Glomerular visceral epithelial cell (primary cell): Measurements from ENCODE around the gene HOXA9.

Experiments
- DNase-seq: peaks from one replicate; pipeline ENCODE4 v3.0.0-alpha.2; 2016; ENCODE audit errors: extremely low spot score

HOXA9 gene

GRCh38 chr7:27153526-27153925, 11.8 kb downstream of the HOXA9 start:
- DNase-seq = no peak

GRCh38 chr7:27152816-27153442, 12.4 kb downstream of the HOXA9 start:
- DNase-seq = no peak

DNA sequence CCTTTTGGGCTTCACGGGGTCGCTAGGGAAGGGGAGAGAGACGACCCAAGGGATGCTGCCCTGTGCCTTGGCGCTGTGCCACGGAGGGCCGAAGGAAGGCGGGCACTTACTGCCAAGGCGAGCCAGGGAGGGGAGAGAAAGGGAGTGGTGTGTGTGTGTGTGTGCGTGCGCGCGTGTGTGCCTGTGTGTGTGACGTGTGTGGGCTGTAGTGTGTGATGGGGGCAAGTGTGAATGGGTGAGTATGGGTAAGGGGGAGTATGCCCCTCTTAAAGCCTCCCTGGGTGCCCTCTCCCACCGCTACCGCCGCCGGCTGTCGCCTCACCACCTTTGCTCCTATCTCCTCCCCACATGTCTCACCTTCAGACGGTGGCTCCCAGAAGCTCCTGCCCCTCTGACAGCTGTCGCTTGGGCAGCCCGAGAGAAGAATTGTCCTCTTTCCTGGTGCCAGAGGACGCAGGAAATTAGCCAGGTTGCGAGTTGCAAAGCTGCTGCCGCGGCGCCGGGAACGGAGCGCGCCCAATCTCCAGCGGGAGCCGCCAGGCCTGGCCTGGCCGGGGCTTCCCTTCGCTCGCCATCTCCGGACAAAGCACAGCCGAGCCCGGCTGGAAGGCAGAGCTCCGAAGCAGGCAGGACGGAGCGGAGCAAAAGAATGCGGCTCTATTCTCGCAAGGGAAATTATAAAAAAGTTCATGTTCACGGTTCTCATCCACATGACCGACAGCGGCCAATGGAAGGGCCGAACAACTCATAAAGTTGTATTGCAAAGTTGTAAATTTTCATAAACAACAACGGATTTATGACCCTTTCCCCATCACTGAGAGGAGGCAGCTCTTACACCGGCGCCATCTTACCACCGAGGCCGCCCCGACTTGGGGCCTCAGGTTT, 13.2 kb downstream of the HOXA9 start, which contains the start of gene HOXA3:
Gene HOXA3, minus strand, starts transcription at position 653 of the 885 bp plus-strand sequence. CDS start 41,943 bp downstream, outside the sequence.
- DNase-seq = peak; percentile 52

- DNase-seq = no peak
These were observed 13.9 kb downstream of the HOXA9 start for GRCh38 chr7:27151341-27151930.

- DNase-seq = peak; percentile 84
These were observed 14.6 kb downstream of the HOXA9 start for GRCh38 chr7:27150568-27151340.

- no peak for DNase-seq
These were observed 15.3 kb downstream of the HOXA9 start for GRCh38 chr7:27149842-27150567.

GRCh38 chr7:27148756-27149641, 16.3 kb downstream of the HOXA9 start:
- DNase-seq = peak; percentile 45

DNA sequence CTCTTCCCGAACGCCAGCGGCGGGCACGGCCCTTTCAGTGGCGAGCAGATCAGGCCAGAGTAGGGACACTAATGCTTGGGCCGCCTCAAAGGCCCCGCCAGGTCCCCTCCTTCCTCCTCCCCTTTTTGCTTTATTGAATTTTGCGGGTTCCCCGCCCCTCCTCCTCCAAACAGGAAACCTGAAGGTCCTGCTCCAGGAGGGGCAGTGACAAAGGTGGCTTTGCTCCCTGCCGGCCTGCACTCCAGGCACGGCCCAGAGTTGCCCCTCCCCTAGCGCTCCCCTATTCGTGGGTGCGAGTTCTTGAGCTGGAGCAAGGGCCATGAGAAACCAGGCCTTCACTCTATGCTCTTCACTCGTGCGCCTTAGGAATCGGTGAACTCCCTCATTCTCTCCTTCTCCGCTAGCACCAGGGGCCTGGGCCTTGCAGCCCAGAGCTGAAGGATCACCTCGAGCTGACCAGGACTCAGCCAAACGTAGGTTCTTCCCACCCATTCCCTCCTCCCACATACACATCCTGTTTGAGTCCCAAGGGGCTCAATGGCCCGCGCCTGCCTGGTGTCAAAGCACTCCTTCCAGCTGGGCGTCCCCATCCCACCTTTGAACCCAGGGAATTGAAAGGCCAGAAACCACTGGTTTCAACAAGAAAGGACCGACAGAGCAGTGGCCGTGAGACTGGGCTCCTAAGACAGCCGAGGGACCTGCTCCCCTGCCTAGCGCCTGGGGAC, 17.1 kb downstream of the HOXA9 start:
- peak; percentile 77 for DNase-seq

GRCh38 chr7:27147199-27148030, 17.9 kb downstream of the HOXA9 start, which contains the start of gene HOXA6:
Gene HOXA6 (minus strand): TSS chr7:27147774. CDS start chr7:27147749, 25 bp downstream.
- DNase-seq = peak; percentile 50

DNA sequence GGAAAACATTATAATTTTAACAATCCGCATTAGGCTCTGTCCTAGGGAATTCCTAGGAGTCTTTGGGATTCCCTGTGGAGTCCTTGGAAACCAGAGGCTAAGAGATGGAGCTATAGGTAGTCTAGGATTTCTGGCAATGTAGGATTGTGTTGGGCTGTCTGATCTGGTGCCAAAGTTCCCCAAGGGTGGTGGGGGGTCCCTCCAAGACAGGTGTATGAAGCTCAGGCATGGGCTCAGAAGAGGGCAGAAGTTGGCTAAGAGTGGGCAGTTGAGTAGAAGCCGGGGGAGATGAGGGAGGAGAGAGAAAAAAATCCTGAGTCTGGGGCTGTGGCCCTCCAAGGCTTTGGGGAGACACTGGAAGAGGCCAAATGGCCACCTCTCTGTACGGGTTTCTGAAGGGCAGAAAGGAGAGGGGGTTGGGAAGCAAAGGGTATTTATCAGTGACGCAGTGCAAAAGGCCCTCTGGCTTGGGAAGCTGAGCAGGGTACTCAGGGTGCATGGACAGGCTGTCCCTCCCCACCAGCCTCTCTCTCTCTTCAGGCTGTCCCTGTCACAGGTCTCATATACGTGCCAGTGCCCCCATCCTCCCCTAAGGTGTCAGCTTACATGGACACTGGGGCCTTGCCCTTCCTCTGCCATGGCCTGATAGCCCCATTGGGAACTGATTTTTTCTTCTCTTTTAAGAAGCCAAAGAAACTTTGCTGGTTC, 18.7 kb downstream of the HOXA9 start:
- DNase-seq = no peak

GRCh38 chr7:27145914-27146412, 19.4 kb downstream of the HOXA9 start:
- DNase-seq = no peak

- DNase-seq = no peak
These were observed 20.0 kb downstream of the HOXA9 start for GRCh38 chr7:27145165-27145913.

GRCh38 chr7:27144781-27145164, 20.6 kb downstream of the HOXA9 start:
- no peak for DNase-seq

GRCh38 chr7:27143950-27144780, 21.2 kb downstream of the HOXA9 start:
- DNase-seq = no peak

DNA sequence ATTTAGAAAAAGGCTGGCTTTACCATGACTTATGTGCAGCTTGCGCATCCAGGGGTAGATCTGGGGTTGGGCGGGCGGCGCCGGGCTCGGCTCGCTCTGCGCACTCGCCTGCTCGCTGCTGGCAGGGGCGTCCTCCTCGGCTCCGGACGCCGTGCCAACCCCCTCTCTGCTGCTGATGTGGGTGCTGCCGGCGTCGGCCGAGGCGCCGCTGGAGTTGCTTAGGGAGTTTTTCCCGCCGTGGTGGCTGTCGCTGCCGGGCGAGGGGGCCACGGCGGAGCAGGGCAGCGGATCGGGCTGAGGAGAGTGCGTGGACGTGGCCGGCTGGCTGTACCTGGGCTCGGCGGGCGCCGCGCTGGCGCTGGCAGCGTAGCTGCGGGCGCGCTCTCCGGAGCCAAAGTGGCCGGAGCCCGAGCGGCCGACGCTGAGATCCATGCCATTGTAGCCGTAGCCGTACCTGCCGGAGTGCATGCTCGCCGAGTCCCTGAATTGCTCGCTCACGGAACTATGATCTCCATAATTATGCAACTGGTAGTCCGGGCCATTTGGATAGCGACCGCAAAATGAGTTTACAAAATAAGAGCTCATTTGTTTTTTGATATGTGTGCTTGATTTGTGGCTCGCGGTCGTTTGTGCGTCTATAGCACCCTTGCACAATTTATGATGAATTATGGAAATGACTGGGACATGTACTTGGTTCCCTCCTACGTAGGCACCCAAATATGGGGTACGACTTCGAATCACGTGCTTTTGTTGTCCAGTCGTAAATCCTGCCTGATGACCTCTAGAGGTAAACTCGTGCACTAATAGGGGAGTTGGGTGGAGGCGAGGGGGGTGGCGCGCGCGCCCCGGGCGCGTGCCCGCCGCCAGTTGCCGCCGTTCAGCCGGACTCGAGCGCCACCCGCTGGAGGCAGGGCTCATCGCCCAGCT, 22.1 kb downstream of the HOXA9 start, which contains the start of gene HOXA5:
Gene HOXA5, minus strand, starts transcription at position 659 of the 927 bp plus-strand sequence. Its CDS starts 74 bp downstream, at position 585.
- DNase-seq = peak; percentile 94
